ENCODE data around the gene LTV1.
"Not testable (repeated sequence)": the region's sequence is repeated elsewhere in the genome, so short reads cannot be mapped to it uniquely, and the experiment has no call there.

Gene LTV1

GRCh38 chr6:143840595-143841265 lies 2.4 kb upstream of the LTV1 start:
- Histone ChIP-seq H3K27ac (no peak overlapping the region), H3K4me3 (no peak overlapping the region)

GRCh38 chr6:143842461-143842901 lies 657 bp upstream of the LTV1 start:
- Histone ChIP-seq H3K4me3 (peak overlapping the region; percentile 80 to 95 (median 89)), H3K27ac (peak overlapping the region; percentile 63 to 98 (median 95))

GRCh38 chr6:143843677-143843999 lies 500 bp downstream of the LTV1 start:
- Histone ChIP-seq H3K27ac (peak overlapping the region; percentile 63 to 98 (median 95)), H3K4me3 (peak overlapping the region; percentile 80 to 95 (median 89))

- Histone ChIP-seq H3K27ac (peak overlapping the region; percentile 63 to 98 (median 95)), H3K4me3 (peak overlapping the region; percentile 80 to 95 (median 89))
These were observed 868 bp downstream of the LTV1 start for GRCh38 chr6:143844006-143844405.

- Histone ChIP-seq H3K4me3 (no peak overlapping the region), H3K27ac (no peak overlapping the region)
These were observed 1.9 kb downstream of the LTV1 start for GRCh38 chr6:143845033-143845432.

- not testable (repeated sequence) for H3K27ac ChIP-seq, H3K4me3 ChIP-seq
These were observed 8.6 kb downstream of the LTV1 start for GRCh38 chr6:143851706-143852105.

GRCh38 chr6:143855057-143855456 lies 11.9 kb downstream of the LTV1 start:
- H3K4me3 ChIP-seq, H3K27ac ChIP-seq: not testable (repeated sequence)

GRCh38 chr6:143856762-143857161 lies 13.6 kb downstream of the LTV1 start:
- not testable (repeated sequence) for H3K4me3 ChIP-seq, H3K27ac ChIP-seq

GRCh38 chr6:143857651-143858050 lies 14.5 kb downstream of the LTV1 start:
- no peak overlapping the region for H3K4me3 ChIP-seq
- no peak overlapping the region for H3K27ac ChIP-seq

GRCh38 chr6:143859891-143860660 lies 16.9 kb downstream of the LTV1 start:
- Histone ChIP-seq H3K4me3 (no peak overlapping the region), H3K27ac (no peak overlapping the region)

GRCh38 chr6:143863771-143864170 lies 20.6 kb downstream of the LTV1 start:
- Histone ChIP-seq H3K4me3 (no peak overlapping the region), H3K27ac (no peak overlapping the region)

- Histone ChIP-seq H3K27ac (no peak within 1 kb of the TSS), H3K4me3 (no peak within 1 kb of the TSS)
These were observed 21.1 kb downstream of the LTV1 start, which contains the start of gene ZC2HC1B for GRCh38 chr6:143864234-143864633. Gene ZC2HC1B, plus strand, starts transcription at chr6:143864474. Its CDS starts 66 bp downstream, at chr6:143864540.

GRCh38 chr6:143867236-143867635 lies 24.1 kb downstream of the LTV1 start:
- H3K27ac ChIP-seq: no peak overlapping the region

GRCh38 chr6:143868808-143869207 lies 25.7 kb downstream of the LTV1 start:
- H3K27ac ChIP-seq, H3K4me3 ChIP-seq: not testable (repeated sequence)

More at GRCh38 chr6:143867236-143867635, 24.1 kb downstream of the LTV1 start:
- H3K4me3 ChIP-seq: no peak overlapping the region

GRCh38 chr6:143871202-143871730 lies 28.1 kb downstream of the LTV1 start:
- not testable (repeated sequence) for H3K27ac ChIP-seq, H3K4me3 ChIP-seq

- Histone ChIP-seq H3K27ac (peak overlapping the region in 2 of 21 experiments; percentile 5 to 30), H3K4me3 (no peak overlapping the region)
These were observed 29.1 kb downstream of the LTV1 start for GRCh38 chr6:143872201-143872600.

GRCh38 chr6:143873600-143873999 lies 30.5 kb downstream of the LTV1 start:
- H3K27ac ChIP-seq, H3K4me3 ChIP-seq: not testable (repeated sequence)

- not testable (repeated sequence) for H3K27ac ChIP-seq, H3K4me3 ChIP-seq
These were observed 31.4 kb downstream of the LTV1 start for GRCh38 chr6:143874503-143874902.

- H3K27ac ChIP-seq: no peak overlapping the region
- H3K4me3 ChIP-seq: no peak overlapping the region
These were observed 34.6 kb downstream of the LTV1 start for GRCh38 chr6:143877584-143878271.

- Histone ChIP-seq H3K27ac (no peak overlapping the region), H3K4me3 (no peak overlapping the region)
These were observed 35.2 kb downstream of the LTV1 start for GRCh38 chr6:143878272-143878760.
